Measurements from ENCODE around the gene PARP16.

PARP16 gene, protein sequence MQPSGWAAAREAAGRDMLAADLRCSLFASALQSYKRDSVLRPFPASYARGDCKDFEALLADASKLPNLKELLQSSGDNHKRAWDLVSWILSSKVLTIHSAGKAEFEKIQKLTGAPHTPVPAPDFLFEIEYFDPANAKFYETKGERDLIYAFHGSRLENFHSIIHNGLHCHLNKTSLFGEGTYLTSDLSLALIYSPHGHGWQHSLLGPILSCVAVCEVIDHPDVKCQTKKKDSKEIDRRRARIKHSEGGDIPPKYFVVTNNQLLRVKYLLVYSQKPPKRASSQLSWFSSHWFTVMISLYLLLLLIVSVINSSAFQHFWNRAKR

DNA sequence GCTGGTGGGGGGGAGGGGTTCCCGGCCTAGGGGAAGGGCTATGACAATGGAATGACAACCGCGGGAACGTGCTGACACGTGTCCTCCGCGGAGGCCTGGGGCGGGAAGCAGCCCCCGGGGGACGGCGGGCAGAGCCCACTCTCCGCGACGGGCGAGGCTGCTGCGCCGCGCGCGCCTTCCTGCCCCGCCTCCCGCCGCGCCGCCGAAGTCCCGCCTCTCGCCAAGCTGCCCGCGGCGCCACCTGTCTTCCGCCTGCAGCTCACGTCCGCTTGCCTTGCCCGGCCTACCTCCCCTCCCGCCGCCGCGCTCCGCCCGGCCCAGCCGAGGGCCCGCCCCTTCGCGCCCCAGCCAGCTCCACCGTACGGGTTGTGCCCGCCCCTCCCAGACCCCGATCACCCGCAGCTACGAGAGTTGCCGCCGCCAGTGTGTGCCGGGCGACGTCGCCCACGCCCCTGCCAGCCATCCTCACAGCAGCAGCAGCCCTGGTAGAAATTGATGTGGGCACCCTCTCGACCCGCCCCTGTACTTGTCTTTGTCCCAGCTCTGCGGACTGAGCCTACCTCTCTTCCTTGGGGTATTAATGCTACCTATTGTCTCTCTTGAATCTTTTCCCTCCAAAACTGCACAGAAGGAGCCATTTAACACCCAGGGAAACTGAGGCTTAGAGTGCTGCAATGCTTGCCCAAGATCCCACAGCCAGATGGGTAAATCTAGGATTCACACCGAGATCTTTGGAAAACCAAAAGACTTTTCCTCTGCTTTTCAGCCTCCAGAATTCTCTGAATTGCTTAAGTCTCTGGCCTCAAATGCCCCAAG lies at the start of gene PARP16:
PARP16 (minus strand) TSS at position 180 of the 816 bp plus-strand sequence. CDS start 457 bp downstream, outside the sequence.
- peak; percentile 89 for DNase-seq (ENCODE audit: low spot score)

DNA sequence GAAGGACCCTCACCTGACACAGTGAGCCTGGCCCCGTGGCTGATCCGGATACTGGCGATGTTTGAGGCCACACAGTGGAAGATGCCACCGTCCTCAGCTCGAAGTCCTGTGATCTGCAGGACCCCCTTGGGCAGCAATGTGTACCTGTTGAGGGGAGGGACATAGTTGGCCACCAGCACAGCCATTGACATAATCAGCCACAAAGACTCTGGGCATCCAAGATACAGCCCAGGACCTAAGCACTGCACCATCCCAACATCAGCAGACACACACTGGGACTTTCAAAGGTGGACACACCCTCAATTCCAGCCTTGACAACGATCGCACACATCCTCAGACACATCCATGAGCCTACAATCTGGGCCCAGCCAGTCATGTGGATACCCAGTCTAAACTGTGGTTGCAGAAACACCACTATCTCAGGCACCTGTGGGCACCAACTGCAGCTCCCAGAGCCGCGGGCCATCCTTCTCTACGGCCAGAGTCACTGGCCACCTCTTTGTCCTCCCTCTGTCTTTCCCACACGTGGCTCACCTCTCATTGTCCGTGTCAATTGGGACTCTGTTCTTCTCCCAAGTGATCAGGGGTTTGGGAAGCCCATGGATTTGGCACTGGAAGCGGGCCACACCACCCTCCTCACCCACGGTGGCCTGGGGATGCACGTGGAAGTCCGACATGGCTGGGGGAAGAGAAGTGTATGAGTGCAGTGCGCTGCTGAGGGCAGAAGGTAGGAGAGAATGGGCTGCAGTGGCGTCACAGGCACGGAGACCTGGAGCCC lies 48.8 kb upstream of the PARP16 start:
- DNase-seq (ENCODE audit: low spot score), result no peak

DNA sequence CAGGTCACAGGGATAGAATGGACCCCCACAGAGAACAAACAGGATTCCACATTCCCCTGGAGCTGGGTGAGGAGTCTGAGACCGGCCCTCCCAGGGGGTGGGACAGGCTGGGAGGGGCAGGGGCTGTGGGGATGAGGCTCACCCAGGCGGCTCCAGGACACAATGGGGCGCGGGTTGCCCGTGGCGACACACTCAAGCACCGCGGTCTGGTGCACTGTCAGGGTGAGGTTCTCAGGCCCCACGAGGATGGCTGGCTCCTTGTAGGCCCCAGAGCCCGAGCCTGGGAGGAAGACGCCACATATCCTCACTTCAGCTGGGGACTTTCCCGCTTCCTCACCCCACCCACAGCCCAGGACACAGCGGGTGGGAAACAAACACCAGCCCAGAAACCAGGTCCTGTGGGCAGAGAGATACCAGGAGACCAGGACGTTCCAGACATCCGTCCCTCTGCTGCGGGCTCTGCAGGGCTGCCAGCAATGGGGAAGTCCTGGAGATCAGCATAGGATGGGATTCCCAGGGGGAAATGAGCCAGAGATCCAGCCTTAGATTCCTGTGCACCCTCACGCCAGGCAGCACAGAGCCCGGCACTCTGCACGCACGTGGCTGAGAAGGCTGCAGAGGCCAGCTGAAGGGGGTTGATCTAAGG lies 48.0 kb upstream of the PARP16 start:
- no peak for DNase-seq (ENCODE audit: low spot score)

DNA sequence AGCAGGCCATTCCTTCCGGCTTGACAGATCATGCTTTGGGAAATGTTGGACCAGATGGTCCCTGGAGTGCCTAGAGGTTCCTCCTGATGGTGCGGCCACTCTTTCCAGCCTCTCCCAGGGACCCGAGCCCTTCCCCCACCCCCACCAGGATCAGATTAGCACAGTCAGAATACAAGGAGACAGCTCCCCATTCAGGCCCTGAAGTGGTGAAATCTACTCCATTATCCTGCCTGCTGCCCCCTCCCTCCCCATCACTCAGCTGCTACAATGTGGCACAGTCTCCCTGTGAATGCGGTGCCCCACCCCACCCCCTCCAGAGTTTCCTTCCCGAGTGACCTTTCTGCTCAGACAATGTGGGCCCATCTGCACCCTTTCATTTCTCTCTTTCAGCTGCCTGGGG lies 47.2 kb upstream of the PARP16 start:
- DNase-seq (ENCODE audit: low spot score), result no peak

DNA sequence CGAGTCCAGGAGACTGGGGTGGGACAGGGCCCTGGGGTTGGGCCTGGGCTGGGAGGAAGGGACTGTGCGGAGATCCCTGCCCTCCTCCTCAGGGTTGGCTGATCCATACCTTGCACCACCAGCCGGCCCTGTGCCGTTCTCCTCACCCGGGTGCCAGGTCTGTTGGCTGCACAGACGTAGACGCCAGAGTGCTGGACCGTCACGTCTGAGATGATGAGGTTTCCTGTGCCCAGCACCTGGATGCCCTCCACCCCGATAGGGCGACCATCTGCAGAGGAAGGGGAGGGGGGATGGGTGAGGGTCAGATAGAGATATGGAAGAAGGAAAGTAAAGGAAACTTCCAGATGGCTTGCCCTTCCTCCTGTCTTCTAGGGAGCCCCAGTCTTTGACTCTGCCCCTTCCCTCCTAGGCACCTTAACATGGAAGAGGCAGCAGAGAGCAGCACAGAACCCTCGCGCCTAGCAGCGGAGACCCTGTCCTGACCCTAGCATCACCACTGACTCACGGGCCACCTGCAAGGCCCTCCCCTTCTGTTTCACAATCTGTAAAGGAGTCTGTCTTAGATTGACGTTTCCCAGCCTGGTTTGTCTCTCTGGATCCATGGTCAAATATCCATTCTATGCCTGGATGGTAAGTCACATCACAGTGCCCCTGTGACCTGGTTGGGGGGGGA lies 46.6 kb upstream of the PARP16 start:
- DNase-seq (ENCODE audit: low spot score), result no peak

DNA sequence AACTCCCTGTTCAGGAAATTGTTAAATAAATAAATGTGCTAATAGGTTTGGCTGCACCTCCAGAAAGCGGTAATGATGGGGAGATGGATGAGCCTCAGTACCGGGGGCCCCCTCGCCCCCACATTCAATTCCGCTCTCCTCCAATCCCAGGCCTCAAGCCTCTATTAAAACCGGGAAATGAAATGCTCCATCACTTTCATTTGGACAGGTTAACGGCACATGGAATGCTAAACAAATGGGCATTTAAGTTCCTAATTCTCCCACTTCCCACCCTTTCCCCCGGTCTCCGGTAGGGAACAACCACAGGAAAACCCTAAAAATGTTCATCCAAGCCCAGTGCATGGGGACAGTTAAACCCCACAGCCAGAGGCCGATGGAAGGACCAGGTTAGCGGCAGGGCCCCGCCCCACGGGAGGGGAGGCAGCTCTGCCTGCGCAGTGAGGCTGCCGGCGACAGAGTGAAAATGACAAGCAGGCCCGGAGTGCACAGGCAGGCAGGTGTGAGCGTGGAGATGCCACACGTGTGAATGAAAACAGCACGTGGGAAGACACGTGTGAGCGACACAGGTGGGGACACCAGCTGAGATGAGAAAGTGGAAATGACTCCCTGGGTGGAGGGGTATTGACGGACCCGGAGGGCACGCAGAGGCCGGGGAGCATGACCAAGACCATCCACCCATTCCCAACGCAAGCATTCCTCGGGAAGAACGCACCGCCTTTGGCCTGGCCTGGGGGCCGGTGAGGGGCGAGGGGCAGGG lies 45.9 kb upstream of the PARP16 start:
- DNase-seq (ENCODE audit: low spot score), result no peak

DNA sequence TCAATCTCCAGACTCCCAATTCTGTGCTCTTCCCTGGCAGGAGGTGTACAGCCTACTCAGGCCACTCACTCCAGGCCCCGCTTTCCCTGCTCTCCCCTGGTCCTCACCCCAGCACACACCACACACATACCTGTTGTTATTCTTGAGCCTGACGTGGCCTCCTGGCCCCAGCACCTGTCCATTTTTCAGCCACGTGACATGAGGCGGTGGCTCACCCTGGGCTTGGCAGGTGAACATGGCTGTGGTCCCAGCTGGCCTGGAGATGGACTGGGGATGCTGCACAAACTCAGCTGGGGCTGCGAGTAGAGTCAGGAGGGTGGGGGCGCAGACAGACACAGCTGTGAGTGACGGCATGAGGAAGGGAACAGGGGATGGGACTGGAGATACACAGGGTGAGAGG lies 45.1 kb upstream of the PARP16 start:
- no peak for DNase-seq (ENCODE audit: low spot score)

DNA sequence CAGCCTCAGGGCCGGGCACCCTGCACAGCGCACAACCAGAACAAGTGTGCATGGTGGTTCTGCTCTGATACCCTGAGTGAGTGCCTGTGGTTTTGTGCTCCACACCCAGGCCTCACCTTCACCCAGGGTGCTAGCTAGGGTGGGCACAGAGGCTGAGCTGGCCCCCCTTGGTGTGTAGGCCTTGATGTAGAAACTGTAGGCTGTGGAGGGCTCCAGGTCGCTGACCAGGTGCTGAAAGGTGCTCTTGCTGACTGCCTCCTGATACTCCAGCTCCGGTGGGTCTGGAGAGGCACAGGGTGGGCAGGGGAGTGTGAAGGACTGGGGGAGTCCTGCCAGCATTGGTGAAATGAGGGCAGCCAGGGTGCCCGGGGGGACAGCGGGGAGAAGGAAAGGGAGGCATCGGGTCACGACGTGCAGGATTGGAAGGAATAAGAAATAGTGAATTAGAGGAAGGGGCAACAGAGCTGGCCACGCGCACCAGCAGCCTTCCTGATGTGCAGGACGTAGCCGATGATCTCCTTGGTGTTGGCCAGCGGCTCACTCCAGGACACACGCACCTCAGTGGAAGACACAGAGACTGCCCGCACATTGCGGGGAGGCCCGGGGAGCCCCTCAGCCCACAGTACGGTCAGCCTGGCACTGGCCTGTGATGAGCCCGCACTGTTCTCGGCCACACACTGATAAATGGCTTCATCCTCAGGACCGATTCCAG lies 44.4 kb upstream of the PARP16 start:
- no peak for DNase-seq (ENCODE audit: low spot score)

DNA sequence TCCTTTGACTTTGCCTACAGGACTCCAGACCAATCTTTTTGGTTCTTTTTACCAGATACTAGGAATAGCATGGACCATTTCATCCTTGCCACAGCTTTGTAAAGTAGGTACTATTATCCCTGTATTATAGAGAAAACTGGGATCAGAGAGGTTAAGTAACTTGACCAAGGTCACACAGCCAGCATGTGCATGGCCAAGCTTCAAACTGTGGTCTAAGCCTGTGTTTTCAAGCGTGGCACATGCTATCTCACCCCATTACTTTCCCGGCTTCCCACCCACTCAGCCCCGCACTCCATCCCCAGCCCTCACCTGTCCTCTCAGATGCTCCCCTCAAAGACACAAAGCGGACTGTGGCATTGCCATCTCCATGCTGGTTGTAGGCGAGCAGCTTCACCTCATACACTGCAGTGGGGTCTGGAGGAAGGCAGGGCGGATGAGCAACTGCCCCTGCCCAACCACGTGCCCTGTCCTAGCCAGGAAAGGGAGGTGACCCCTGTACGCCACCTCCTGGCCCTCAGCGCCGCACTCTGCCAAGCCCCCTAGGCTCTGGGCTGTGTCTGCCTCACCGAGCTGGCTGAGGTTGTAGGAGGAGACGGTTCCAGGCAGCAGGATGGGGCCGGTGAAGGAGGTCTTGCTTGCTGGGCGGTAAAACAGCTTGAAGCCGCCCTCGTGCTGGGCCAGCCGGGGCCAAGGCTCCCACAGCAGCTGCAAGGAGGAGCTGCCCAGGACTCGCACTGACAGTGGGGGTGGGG lies 43.5 kb upstream of the PARP16 start:
- DNase-seq (ENCODE audit: low spot score), result no peak

DNA sequence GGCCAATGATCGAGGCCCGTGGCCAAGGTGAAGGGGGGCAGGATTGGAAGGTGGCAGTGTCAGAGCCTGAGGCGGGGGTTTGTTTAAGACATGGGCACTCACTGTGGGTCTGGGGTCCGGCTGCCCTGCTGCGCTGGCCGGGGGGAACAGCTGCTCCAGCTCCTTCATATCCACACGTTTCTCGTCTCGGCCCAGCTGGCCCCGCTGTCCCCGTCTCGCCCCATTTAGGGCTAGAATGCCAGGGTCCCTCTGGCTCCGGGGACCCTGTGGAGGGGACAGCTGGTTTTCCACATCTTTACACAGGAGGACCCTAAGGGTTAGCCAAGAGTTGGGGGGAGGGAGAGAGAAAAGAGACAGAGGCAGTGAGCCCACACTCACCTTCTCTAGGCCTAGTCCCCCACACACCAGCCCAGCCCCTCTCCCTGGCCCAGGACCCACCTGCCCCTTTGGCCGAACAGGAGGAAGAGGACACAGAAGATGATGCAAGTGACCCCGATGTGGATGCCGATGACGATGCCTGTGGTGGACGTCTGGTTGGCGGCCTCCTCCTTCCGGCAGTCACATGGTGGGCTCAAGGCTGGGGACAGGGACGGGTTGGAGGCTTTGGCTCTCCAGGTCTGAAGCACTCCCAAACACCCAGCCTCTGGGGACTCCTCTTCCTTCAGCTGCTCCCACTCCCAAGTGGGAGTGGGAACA lies 42.8 kb upstream of the PARP16 start:
- no peak for DNase-seq (ENCODE audit: low spot score)

DNA sequence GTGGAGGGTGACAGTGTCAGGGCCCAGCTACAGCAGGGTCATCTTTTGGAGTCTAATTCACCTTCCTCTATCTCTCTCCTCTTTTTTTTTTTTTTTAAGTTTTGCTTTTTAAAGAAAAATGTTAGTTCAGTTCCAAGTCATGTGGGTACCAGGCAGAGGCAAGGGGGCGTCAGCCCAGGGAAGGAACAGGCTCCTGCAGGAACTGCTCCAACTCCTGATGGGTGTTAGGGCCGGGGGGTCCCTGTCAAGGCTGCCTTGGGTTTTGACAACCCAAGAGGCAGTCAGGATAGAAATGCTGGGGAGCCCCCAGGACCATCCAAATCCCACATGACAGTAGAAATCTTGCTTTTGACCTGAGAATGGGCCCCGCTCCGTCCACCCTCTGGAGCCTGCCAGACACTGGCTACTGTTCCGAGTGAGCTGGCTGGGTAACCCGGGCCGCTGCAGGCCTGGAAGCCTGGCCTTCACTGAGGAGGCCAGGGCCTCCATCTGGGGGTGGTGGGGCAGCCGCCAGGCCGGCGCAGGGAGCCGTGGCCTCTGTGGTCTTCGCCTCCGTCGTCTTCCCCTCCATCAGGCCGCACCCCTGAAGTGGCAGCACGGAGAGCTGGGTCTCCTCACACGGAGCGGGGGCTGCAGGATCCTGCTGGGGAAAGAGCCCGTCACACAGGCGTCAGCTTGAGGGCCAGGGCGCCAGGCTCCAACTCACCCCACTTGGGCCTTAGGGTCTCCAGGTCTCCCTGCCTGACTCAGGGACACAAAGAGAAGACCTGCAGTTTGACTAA lies 42.0 kb upstream of the PARP16 start:
- DNase-seq (ENCODE audit: low spot score), result no peak

DNA sequence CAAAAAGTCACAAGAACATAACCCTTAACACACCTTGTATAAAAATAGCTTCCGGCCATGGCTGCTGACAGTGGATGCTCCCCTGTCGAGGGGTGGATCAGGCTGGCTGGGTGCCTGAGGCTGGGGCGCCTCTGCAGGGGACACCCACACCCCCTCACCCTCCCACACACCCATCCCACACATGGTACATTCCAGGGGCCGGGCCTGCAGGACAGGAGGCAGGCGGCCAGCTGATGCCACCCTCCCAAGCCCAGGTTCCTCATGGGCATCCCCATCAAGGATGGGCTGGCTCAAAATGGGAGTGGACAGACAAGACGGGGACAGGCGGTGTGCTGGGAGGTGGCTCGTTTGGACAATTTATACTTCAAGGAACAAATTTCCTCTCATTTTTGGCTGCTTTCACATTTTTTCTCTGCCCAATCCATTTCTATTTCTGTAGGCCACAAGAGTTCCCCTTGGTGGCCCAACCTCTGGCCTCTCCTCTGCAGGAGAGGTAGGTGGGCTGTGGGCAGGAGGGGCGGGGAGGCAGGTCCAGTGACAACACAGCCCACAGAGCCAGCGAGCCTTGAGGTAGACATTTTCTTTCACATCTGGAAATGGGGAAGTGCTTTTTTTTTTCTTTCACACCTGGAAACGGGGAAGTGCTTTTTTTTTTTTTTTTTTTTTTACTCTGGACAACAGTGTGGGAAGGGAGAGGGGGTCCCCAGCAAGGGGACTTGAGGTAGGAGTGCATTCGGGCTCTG lies 41.1 kb upstream of the PARP16 start:
- DNase-seq (ENCODE audit: low spot score), result no peak

DNA sequence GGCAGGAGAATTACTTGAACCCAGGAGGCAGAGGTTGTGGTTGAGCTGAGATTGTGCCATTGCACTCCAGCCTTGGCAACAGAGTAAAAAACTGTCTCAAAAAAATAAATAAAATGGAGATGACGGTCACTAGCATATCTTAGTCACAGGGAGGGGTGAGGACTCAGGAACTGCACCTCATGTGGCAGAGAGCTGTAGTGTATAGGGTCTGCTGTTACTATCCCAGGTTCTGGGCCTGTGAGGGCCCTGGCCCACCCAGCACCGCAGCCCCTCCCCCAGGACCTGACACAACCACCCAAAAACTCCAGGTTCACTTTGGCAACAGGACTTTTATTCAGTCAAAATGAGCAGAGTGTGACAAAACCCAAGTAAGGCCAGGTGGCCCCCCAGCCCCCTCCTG lies 40.1 kb upstream of the PARP16 start:
- DNase-seq (ENCODE audit: low spot score), result no peak

DNA sequence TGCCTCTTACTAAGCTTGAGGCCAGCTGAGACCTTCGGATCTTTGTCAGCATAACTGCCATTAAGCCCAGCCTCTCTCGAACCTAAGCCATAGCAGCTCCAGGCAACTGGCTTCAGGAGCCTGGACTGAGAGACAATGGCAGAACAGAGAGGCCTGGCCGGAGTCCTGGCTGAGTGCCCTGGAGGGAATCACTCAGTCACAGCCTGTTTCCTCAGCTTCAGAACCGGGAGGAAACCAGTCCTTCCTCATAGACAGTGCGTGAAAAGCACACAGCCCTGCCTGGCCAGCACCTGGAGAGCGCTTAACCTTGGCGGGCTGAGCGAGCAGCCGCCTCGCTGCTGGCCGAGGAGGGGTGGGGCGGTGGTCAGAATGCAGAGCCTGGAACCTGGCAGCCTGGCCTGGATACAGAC lies 39.4 kb upstream of the PARP16 start:
- peak; percentile 77 for DNase-seq (ENCODE audit: low spot score)

DNA sequence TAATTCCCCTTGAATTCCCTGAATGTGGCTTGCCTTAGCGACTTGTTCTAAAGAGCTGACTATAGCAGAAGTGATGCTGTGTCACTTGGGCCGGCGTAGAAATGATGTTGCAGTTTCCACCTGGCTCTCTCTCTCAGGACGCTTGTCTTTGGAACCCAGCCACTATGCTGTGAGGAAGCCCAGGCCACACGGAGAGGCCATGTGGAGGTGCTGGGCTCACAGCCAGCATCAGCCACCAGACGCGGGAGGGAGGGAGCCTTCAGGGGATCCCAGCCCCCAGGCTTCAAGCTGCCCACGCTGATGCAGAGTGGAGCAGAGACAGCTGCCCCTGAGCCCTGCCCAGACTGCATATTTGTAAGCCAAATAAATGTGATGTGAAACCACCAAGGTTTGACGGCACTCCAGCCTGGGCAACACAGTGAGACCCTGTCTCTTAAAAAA lies 36.4 kb upstream of the PARP16 start:
- peak; percentile 49 for DNase-seq (ENCODE audit: low spot score)

DNA sequence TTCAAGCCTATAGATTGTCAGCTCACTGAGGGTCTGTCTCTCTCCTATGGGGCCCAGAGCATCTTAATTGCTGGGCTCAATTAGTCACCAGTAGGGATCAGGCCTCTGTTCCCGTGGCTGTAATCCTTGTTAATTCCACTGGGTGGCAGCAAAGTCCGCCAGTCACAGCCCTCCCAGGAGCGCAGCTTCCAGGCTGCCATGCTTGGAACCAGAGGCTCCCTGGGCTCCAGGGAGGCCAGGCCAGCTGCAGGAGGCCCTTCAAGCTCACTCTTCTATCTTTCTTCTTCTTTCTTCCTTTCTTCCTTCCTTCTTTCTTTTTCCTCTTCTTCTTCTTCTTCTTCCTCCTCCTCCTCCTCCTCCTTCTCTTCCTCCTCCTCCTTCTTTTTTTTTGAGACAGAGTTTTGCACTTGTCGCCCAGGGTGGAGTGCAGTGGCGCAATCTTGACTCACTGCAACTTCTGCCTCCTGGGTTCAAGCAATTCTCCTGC lies 32.2 kb upstream of the PARP16 start:
- DNase-seq (ENCODE audit: low spot score), result peak; percentile 84

DNA sequence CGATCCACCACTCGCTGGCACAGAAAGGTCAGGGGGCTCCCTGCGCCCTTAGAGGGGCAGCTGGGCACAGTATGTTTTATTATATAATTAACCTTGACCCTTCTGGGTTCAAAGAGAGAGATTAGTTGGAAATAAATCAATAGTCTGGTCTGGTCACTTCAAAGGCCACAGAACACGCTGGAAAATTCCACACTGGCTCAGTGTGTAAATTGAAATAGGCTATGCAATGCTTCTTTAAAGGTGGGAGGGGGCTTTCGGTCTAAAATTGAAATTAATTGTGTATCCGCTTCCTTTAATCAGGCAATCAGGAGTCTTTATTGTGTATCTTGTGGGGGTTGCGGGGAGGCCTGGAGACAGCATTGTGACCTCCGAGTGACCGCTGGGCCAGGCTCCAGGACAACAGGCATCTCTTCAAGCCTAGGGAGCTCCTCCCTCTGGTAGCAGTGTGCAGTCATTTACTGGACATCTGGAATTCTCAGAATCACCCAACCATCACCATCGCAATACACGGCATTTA lies 25.8 kb upstream of the PARP16 start:
- peak; percentile 86 for DNase-seq (ENCODE audit: low spot score)

Data from globus pallidus (tissue), 1 donor.